ENCODE measurements around the gene SORT1. TPM values are rescaled to one million over a fixed set of nuclear protein-coding genes. Genes with fewer than 3 reads are reported as not detected.

The SORT1 gene
- total and polyA plus RNA-seq, 2 of the 8 experiments (the other 6 are each of a cell fraction or from before 2014, with no cell fraction given) = 18.7 to 69.6 TPM

GRCh38 chr1:109425391-109426280 is 27.9 kb upstream of the SORT1 start (continued):
- TF ChIP-seq E2F6 (IDR thresholded peaks at IDR 0.05) = no peak
- no peak for TF ChIP-seq MAX (IDR thresholded peaks at IDR 0.05)
- TF ChIP-seq YY1 (IDR thresholded peaks at IDR 0.05; ENCODE audit: low read depth, low read length) = no peak
- TF ChIP-seq SRF (IDR thresholded peaks at IDR 0.05; ENCODE audit: low read depth, low read length) = no peak
